Peyer's patch (tissue), 4 donors: ENCODE results near the gene ZBTB24.

Source experiments
- CTCF ChIP-seq, 6 experiments: fragments of 450-650 bp in 4 of 6; fragments of 200-600 bp in 2 of 6; sonication (generic) in 1 of 6; IDR thresholded peaks; one replicate each; pipeline ENCODE4 v1.5.1; 2017 to 2019; ENCODE audit warnings: antibody characterized with exemption in 6 of 6, mild to moderate bottlenecking in 3 of 6, moderate library complexity in 1 of 6
- POLR2A ChIP-seq, 2 donors: fragments of 450-650 bp; IDR thresholded peaks; one replicate each; pipeline ENCODE4 v1.5.1; 2017; ENCODE audit warnings: antibody characterized with exemption in 2 of 2, mild to moderate bottlenecking in 2 of 2, moderate library complexity in 2 of 2

GRCh38 chr6:109446541-109446940 lies 36.5 kb downstream of the ZBTB24 start:
- TF ChIP-seq CTCF (IDR thresholded peaks at IDR 0.05) (no peak), POLR2A (IDR thresholded peaks at IDR 0.05) (no peak)
